Activated T-helper 17 cell treated with anti-CD3 and anti-CD28 coated beads, Interleukin-2, amount 50 U/mL, for 72 hours (primary cell): ENCODE data around the gene TTC9B. TPM values are rescaled to one million over a fixed set of nuclear protein-coding genes. Genes with fewer than 3 reads are reported as not detected.

Experiments
- ATAC-seq: fragments of 150-1000 bp; cut with Tn5 transposase; replicated peaks from 2 replicates; pipeline ENCODE4 v1.10.0; 2021; ENCODE audit warnings: mild to moderate bottlenecking, moderate library complexity
- H3K27ac Mint-ChIP-seq: one replicate; pipeline ENCODE4 v1.8.0; 2022; ENCODE audit warnings: mixed read lengths
- H3K27me3 Mint-ChIP-seq: one replicate; pipeline ENCODE4 v1.8.0; 2022; ENCODE audit warnings: mixed read lengths
- H3K36me3 Mint-ChIP-seq: one replicate; pipeline ENCODE4 v1.8.0; 2022; ENCODE audit warnings: low read depth, mild to moderate bottlenecking, mixed read lengths
- H3K4me1 Mint-ChIP-seq: one replicate; pipeline ENCODE4 v1.8.0; 2022; ENCODE audit warnings: mixed read lengths
- H3K4me3 Mint-ChIP-seq: one replicate; pipeline ENCODE4 v1.8.0; 2022; ENCODE audit warnings: mild to moderate bottlenecking, mixed read lengths
- H3K9me3 Mint-ChIP-seq: one replicate; pipeline ENCODE4 v1.8.0; 2022; ENCODE audit warnings: mixed read lengths
- total RNA-seq, 2 donors: library from RNA; stranded (reverse); gene quantifications; one replicate each; pipeline ENCODE4 v1.2.3, GENCODE V29; 2022

TTC9B gene
- total RNA-seq, 2 donors from 2014 or later, result 1.1 TPM; not detected in 1

DNA sequence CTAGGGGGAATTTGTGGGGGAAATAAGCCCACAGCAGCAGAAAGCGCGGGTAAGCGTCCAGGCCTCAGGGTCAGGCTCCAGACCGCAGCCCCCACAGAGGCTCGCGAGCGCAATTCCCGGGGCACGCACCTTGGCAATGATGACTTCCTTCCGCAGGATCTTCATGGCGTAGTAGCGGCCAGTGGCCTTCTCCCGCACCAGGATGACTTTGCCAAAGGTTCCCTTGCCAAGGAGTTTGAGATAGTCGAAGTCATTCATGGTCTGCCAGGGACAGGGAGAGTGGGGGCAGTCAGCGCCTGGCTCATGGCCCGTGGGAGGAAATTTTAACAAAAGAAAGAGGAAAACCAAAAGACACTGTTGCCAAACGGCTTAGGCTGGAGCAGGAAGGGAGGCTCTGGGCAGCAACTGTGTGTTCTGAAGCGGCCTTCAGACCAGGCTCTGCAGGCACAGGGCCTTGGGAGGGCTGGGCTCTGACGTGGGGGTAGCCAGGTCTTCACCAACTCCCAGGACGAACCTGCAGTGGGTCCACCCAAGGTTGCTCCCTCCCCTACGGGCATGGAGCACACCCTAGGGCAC lies 23.7 kb upstream of the TTC9B start:
- no peaks in the 10 kb centered on the region for H3K27me3 Mint-ChIP-seq
- no peaks in the 10 kb centered on the region for H3K9me3 Mint-ChIP-seq
- H3K4me1 Mint-ChIP-seq, result no peaks in the 10 kb centered on the region
- peak overlapping the region; percentile 25 for H3K27ac Mint-ChIP-seq
- no peak overlapping the region for H3K4me3 Mint-ChIP-seq
- peaks cover 70% of the 10 kb centered on the region for H3K36me3 Mint-ChIP-seq
- ATAC-seq, result no peak

DNA sequence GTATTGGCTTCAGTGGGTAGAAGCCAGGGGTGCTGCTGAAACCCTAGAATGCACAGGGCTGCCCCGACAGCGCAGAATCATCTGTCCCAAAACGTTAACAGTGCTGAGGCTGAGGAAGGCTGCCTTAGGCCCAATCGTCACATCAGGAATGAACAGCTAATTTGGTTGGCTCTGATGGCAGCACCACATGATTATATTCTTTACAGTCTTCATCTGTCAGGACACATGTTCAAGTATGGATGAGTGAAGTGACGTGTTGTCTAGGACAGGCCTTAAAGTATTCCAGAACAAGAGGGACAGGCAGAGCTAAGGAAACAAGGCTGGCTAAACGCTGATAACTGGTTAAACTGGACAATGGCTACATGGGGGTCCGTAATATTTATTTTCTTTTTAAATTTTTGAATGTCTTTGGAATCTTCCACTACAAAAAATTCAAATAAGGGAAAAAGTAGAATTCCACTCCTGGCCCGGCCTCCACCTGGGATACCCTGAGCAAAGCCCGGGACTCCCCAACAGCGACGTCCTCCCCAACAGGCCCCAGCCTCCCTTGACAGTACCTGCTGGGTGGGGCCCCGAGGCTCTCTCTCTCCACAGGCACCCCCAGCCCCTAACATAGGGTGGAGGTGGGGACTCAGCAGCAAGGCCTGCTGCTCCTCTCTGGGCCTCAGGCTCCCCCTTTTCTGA lies 23.1 kb upstream of the TTC9B start:
- no peaks in the 10 kb centered on the region for H3K27me3 Mint-ChIP-seq
- H3K27ac Mint-ChIP-seq, result peak overlapping the region; percentile 25
- no peak overlapping the region for H3K4me3 Mint-ChIP-seq
- ATAC-seq, result no peak
- no peaks in the 10 kb centered on the region for H3K4me1 Mint-ChIP-seq
- peaks cover 76% of the 10 kb centered on the region for H3K36me3 Mint-ChIP-seq
- H3K9me3 Mint-ChIP-seq, result no peaks in the 10 kb centered on the region

DNA sequence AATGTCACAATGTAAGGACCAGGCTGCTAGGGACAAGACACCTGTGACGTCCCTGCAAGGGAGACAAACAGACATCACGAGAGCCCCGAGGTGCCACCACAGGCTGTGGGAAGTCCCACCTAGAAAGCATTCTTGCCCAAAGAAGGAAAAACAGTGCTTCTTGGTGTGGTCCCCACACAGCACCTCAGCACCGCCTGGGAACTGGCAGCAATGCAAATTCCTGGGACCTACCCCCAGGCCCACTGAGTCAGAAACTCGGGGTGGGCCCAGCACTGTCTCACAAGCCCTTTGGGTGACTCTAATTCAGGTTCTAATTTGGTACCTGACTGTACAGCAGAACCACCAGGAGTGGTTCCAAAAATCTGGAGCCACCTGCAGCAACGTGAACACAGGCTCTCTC lies 22.1 kb upstream of the TTC9B start:
- Mint-ChIP-seq H3K27ac (no peak overlapping the region), H3K9me3 (no peaks in the 10 kb centered on the region), H3K4me3 (no peak overlapping the region), H3K36me3 (peaks cover 85% of the 10 kb centered on the region), H3K27me3 (no peaks in the 10 kb centered on the region), H3K4me1 (no peaks in the 10 kb centered on the region)
- no peak for ATAC-seq

DNA sequence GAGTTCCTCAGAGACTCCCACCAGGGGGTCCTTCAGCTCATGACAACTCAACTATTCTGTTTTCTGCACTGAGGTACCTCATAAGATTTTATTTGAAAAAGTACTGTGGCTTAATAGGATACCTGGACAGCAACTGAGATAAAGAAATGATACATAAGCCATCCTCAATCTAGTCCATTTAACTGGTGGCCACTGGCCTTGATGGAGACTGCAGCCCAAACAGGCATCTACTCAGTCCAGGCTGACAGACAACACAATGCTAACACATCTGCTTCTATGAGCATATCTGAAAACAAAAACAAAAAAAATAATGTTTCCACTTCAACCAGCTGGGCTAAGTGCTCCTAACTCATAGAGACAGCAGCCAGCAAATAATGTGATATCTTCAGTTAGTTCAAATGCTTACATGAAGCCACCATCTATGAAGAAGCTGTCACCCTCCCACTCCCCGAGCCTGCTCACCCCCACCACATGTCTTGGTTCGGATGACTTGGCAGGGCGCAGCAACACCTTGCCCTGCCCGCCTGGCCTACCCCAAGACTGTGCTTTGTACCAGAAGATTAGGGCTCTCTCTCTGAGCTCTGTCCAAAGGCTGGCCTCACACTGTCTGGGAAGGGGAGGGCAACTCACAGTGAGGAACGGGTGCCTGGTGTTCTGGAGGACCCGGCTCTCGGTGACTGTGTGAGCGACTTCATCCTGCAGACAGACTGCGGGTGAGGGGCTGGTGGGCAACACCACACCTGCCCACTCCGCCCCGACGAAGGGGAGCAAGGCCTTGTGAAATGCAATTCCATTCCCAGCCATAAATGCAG lies 21.4 kb upstream of the TTC9B start:
- Mint-ChIP-seq H3K27ac (no peak overlapping the region), H3K4me3 (no peak overlapping the region), H3K36me3 (peaks cover 92% of the 10 kb centered on the region), H3K9me3 (no peaks in the 10 kb centered on the region), H3K4me1 (no peaks in the 10 kb centered on the region), H3K27me3 (no peaks in the 10 kb centered on the region)
- no peak for ATAC-seq

DNA sequence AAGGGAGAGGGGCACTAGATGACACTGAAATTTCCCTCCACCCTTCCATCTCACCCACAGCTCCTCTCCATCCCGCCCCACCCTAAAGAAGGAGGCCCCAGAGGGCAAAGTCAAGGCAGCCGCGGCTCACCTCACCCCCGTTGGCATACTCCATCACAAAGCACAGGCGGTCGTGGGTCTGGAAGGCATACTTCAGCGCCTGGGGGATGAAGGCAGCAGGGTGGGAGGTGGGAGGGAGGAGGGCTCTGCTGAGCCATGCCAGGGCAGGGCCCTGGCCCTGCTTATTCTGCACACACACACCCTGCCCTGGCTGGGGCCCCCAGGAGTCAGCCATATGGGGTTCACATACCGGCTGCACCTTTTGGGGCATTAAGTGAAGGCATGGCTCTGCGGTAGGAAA lies 20.6 kb upstream of the TTC9B start:
- H3K27me3 Mint-ChIP-seq, result no peaks in the 10 kb centered on the region
- no peak for ATAC-seq
- H3K36me3 Mint-ChIP-seq, result peaks cover 94% of the 10 kb centered on the region
- no peaks in the 10 kb centered on the region for H3K9me3 Mint-ChIP-seq
- no peak overlapping the region for H3K4me3 Mint-ChIP-seq
- H3K27ac Mint-ChIP-seq, result no peak overlapping the region
- H3K4me1 Mint-ChIP-seq, result no peaks in the 10 kb centered on the region

DNA sequence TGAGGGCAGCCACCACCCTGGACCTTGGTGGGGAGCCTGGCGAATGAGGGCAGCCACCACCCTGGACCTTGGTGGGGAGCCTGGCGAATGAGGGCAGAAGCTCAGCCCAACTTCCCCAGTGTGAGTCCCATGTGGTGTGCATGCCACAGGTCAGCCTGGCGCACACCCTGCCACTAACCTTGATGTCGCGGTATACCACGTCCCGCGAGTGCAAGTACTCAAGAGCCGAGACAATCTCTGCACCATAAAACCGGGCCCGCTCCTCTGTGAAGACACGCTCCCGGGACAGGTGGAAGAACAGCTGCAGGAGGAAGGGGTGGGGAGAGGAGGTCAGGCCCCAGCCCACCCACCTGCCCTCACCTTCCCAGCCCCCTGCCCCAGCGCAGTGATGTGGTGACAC lies 19.6 kb upstream of the TTC9B start:
- ATAC-seq, result no peak
- H3K27ac Mint-ChIP-seq, result no peak overlapping the region
- no peaks in the 10 kb centered on the region for H3K4me1 Mint-ChIP-seq
- H3K27me3 Mint-ChIP-seq, result no peaks in the 10 kb centered on the region
- peaks cover 88% of the 10 kb centered on the region for H3K36me3 Mint-ChIP-seq
- H3K4me3 Mint-ChIP-seq, result no peak overlapping the region
- H3K9me3 Mint-ChIP-seq, result no peaks in the 10 kb centered on the region

DNA sequence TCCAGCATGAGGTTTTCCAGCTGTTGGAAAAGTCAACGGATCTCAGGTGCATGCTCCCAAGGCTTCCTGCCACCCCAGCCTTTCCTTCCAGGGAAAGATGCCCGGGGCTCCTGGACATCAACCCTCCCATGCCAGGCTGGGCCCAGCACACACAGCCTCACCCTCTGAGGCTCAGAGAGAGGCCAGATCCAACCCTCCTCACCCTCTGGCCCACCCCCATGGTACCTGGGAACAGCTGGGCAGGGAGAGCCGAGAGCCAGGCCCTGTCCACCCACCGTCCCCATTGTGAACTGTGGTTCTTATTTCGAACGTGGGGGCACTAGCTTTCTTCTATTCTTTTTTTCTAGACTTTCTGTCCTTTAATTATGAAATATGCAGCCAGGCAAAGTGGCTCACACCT lies 18.2 kb upstream of the TTC9B start:
- Mint-ChIP-seq H3K4me1 (no peaks in the 10 kb centered on the region), H3K9me3 (no peaks in the 10 kb centered on the region), H3K27me3 (no peaks in the 10 kb centered on the region), H3K4me3 (no peak overlapping the region), H3K36me3 (peaks cover 74% of the 10 kb centered on the region), H3K27ac (no peak overlapping the region)
- ATAC-seq, result no peak

DNA sequence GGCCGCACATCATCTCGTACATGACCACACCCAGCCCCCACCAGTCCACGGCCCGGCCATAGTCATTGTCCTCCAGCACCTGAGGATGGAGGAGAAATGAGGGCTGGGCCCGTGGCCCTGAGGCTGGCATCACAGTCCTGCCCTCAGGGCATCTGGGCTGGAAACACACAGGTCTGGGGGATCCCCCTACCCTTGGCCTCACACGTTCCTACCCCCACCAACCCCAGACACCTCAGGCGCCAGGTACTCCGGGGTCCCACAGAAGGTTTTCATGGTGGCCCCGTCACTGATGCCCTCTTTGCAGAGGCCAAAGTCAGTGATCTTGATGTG lies 17.8 kb upstream of the TTC9B start:
- Mint-ChIP-seq H3K4me3 (no peak overlapping the region), H3K9me3 (no peaks in the 10 kb centered on the region), H3K36me3 (peaks cover 70% of the 10 kb centered on the region), H3K27ac (no peak overlapping the region), H3K27me3 (no peaks in the 10 kb centered on the region), H3K4me1 (no peaks in the 10 kb centered on the region)
- ATAC-seq, result no peak

DNA sequence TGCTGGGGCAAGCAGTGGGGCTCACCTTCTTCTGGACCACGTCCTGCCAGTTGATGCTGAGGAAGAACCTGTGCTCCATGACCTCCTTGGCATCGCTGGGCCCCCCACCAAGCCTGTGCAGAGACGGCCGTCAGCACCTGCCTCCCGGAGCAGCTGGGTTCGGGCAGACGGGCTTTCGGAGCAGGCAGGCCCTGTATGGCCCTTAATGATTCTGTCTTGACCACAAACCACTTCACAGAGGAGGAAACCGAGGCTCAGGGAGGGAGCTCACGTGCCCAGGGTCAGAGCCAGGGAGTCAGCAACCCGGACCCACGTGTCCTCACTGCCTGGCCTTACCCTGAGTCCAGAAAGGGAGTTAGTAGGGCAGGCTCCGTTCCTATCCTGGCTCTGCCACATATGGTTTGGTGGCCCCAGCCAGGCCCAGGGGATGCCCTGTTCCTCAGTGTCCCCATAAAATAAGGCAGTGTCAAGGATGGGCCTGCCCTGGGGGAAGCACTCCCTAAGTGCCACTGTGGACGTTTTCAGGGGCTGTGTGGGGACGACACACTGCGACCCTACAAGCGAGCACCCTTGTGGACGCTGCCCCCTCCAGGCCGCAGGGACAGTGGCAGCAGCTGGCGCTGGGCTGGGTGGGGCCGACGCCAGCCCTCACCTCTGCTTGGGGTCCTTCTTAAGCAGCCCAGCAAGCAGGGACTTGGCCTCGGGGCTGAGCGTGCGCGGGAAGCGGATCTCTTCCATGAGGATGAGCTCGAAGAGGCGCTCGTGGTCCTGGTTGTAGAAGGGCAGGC lies 17.2 kb upstream of the TTC9B start:
- Mint-ChIP-seq H3K4me1 (no peaks in the 10 kb centered on the region), H3K9me3 (no peaks in the 10 kb centered on the region), H3K27me3 (no peaks in the 10 kb centered on the region), H3K4me3 (no peak overlapping the region), H3K36me3 (peaks cover 65% of the 10 kb centered on the region), H3K27ac (no peak overlapping the region)
- no peak for ATAC-seq

DNA sequence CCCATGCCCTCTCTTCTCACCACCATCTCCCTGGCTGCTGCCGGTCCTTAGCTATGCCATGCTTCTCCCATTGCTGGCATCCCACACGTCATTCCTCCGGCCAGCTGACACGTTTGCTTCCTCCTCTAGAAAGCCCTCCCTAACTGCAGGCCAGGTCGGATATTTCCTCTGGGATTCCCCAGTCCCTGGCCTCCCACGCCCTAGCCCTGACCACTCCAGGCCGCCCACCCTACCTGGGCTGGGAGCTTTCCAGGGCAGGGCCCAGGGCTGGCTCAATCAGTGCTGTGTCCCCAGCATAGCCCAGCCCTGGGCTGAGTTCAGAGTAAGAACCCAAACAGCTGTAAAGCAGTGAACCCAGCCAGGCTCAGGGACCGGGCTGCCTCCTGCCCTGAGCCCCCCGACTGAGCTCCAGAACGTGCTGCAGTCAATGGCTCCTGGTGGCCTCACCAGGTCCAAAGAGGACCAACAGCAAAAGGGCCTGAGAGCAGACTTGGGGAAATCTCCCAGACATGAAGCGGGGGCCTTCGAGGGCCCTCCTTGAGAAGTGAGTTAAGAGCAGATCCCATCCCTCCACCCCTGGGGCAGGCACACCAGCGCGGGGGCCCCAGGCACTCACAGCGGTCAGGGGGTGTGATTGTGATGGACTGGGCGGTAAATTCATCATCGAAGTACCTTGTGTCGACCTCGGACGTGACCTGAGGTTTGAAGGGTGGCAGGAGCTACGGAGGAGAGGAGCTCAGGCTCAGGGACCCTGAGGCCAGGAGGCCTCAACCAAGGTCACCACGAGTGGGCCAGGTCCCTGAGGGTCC lies 16.4 kb upstream of the TTC9B start:
- ATAC-seq, result no peak
- peaks cover 57% of the 10 kb centered on the region for H3K36me3 Mint-ChIP-seq
- peaks cover under 1% of the 10 kb centered on the region for H3K4me1 Mint-ChIP-seq
- H3K27me3 Mint-ChIP-seq, result no peaks in the 10 kb centered on the region
- H3K4me3 Mint-ChIP-seq, result no peak overlapping the region
- H3K9me3 Mint-ChIP-seq, result no peaks in the 10 kb centered on the region
- H3K27ac Mint-ChIP-seq, result no peak overlapping the region

DNA sequence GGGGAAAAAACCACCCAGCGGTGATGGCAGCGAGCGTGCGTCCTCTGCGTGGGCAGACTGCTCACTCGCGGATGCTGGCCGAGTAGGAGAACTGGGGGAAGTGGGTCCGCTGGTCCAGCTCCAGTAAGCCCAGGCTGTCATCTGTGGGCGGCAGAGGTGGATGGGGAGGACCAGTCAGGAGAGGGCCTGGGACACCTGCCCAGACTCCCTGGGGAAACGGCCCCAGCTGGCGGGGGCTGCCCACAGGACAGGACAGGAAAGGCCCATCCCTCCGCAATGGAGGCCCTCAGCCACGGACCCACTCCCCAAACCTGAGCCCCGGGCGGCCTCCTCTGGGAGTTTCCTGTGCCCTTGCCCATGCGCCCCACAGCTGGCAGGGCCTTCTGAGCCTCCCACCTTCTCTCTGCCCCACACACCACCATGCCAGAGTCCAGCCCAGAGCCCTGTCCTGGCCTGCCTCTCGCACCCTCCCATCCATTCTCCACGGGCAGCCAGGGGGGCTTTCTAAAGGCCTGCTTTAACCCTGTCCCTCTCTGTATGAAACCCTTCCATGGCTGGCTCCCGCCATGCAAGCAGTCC lies 15.7 kb upstream of the TTC9B start:
- Mint-ChIP-seq H3K4me3 (no peak overlapping the region), H3K27ac (no peak overlapping the region), H3K27me3 (no peaks in the 10 kb centered on the region), H3K9me3 (no peaks in the 10 kb centered on the region), H3K36me3 (peaks cover 49% of the 10 kb centered on the region), H3K4me1 (peaks cover 7% of the 10 kb centered on the region)
- no peak for ATAC-seq

DNA sequence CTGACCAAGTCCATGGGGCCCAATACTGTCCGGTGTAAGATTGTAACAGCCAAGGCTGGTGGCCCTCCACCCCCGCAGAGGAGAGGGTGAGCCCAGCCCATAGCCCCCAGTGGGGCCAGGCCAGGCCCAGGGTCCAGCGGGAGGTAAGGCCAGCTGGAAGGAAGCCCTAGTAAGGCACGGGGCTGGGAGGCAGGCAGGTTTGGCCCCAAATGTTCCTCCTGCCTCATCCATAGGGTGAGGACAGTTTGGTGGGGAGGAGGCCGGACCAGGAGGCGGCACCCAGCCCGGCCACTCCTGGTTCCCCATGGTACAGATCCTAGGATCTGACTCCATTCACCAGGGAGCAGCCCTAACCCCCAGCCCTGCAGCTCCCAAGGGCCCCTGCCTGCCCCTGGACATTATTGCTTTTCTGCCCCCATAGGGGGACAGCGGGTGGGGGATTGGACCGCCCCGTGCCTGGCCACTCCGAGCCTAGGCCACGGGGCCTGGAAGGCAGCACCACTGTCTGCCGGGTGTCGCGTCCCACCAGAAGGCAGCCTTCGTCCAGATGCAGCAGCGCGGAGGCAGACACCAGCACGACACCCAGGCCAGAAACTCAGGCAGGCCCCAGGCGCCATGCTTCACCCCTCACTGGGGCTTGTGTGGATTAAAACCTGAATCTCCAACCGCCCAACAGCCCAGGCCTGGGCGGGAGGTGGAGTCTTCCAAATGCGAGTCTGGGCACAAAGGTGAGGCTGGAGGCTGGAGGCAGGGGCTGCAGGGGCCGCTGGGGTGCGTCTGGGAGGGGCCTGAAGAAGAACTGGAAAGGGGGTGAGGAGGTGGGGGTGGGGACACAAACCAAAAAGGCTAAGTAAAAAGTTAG lies 15.0 kb upstream of the TTC9B start:
- Mint-ChIP-seq H3K4me1 (peaks cover 8% of the 10 kb centered on the region), H3K9me3 (no peaks in the 10 kb centered on the region), H3K27ac (no peak overlapping the region), H3K4me3 (no peak overlapping the region), H3K27me3 (no peaks in the 10 kb centered on the region), H3K36me3 (peaks cover 42% of the 10 kb centered on the region)
- ATAC-seq, result no peak

DNA sequence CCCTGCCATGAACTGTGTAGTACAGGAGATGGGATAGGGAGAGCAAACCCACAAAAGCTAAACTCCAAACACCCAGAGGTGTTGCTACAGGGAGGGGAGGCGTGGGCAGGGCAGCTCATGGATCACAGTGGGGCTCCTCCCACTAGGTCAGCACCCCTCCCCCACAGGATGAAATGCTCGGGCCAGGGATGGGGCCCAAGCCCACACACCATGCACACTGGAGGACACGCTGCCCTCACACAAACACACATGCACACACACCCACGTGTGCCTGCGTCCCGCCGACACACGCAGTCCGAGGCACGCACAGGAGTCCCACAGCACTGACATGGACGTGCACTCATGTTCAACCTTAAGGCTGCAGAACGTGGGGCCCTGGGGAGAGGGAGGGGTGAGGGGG lies 14.3 kb upstream of the TTC9B start:
- Mint-ChIP-seq H3K36me3 (peaks cover 35% of the 10 kb centered on the region), H3K27ac (no peak overlapping the region), H3K27me3 (peaks cover 2% of the 10 kb centered on the region), H3K9me3 (no peaks in the 10 kb centered on the region), H3K4me3 (no peak overlapping the region), H3K4me1 (peaks cover 8% of the 10 kb centered on the region)
- ATAC-seq, result no peak
